GM19193 (cell line): ENCODE results near the gene PKD1L1.

Experiments used
- POLR2A ChIP-seq: IDR thresholded peaks from 4 replicates; pipeline ENCODE4 v1.6.1; 2011; ENCODE audit not compliant: insufficient read depth, insufficient read length; ENCODE audit errors: extremely low read depth

PKD1L1 gene

GRCh38 chr7:47895026-47895425, 53.2 kb downstream of the PKD1L1 start:
- TF ChIP-seq POLR2A = no peak

GRCh38 chr7:47893721-47894365, 54.4 kb downstream of the PKD1L1 start:
- TF ChIP-seq POLR2A = no peak

GRCh38 chr7:47893238-47893637, 55.0 kb downstream of the PKD1L1 start:
- TF ChIP-seq POLR2A = no peak

- TF ChIP-seq POLR2A = no peak
Measured at GRCh38 chr7:47890606-47891005, 57.7 kb downstream of the PKD1L1 start.

GRCh38 chr7:47890125-47890524, 58.1 kb downstream of the PKD1L1 start:
- TF ChIP-seq POLR2A = no peak

GRCh38 chr7:47889723-47890122, 58.5 kb downstream of the PKD1L1 start:
- no peak for TF ChIP-seq POLR2A

- TF ChIP-seq POLR2A = no peak
Measured at GRCh38 chr7:47888371-47889265, 59.6 kb downstream of the PKD1L1 start.

- TF ChIP-seq POLR2A = no peak
Measured at GRCh38 chr7:47887016-47887640, 61.1 kb downstream of the PKD1L1 start.

GRCh38 chr7:47885987-47886811, 62.1 kb downstream of the PKD1L1 start:
- no peak for TF ChIP-seq POLR2A

GRCh38 chr7:47885309-47885986, 62.8 kb downstream of the PKD1L1 start:
- no peak for TF ChIP-seq POLR2A

- no peak for TF ChIP-seq POLR2A
Measured at GRCh38 chr7:47884675-47885074, 63.6 kb downstream of the PKD1L1 start.

- no peak for TF ChIP-seq POLR2A
Measured at GRCh38 chr7:47882635-47883034, 65.6 kb downstream of the PKD1L1 start.

- TF ChIP-seq POLR2A = no peak
Measured at GRCh38 chr7:47881256-47881655, 67.0 kb downstream of the PKD1L1 start.

- no peak for TF ChIP-seq POLR2A
Measured at GRCh38 chr7:47878662-47879061, 69.6 kb downstream of the PKD1L1 start.
